Naive B cell (primary cell): ENCODE results near the gene ATP5F1A. TPM values are rescaled to one million over a fixed set of nuclear protein-coding genes. Genes with fewer than 3 reads are reported as not detected.

Experiments
- ATAC-seq, 2 donors: fragments of 150-1000 bp; cut with Tn5 transposase; 2 replicates each; pipeline ENCODE4 v1.10.0; 2021; ENCODE audit warnings: low read depth in 2 of 2, mild to moderate bottlenecking in 2 of 2, moderate library complexity in 2 of 2
- DNase-seq: peaks from one replicate; pipeline ENCODE4 v3.0.0; 2022
- H3K27ac Mint-ChIP-seq, 6 donors: one replicate each; pipeline ENCODE4 v1.8.0; 2020 to 2022; ENCODE audit warnings: mild to moderate bottlenecking in 6 of 6, mixed read lengths in 6 of 6, moderate library complexity in 5 of 6, inconsistent platforms in 2 of 6
- H3K27me3 Mint-ChIP-seq, 3 donors: one replicate each; pipeline ENCODE4 v1.8.0; 2021 to 2022; ENCODE audit warnings: mixed read lengths in 3 of 3, mild to moderate bottlenecking in 1 of 3
- H3K36me3 Mint-ChIP-seq, 2 donors: one replicate each; pipeline ENCODE4 v1.8.0; 2020 to 2022; ENCODE audit warnings: mixed read lengths in 2 of 2, inconsistent platforms in 1 of 2, mild to moderate bottlenecking in 1 of 2
- H3K4me1 Mint-ChIP-seq, 3 donors: one replicate each; pipeline ENCODE4 v1.8.0; 2020 to 2022; ENCODE audit warnings: mixed read lengths in 3 of 3, inconsistent platforms in 1 of 3, mild to moderate bottlenecking in 1 of 3, moderate library complexity in 1 of 3
- H3K4me3 Mint-ChIP-seq, 8 donors: one replicate each; pipeline ENCODE4 v1.8.0; 2020 to 2022; ENCODE audit warnings: mild to moderate bottlenecking in 8 of 8, mixed read lengths in 8 of 8, moderate library complexity in 8 of 8, inconsistent platforms in 2 of 8
- H3K9me3 Mint-ChIP-seq, 7 donors: one replicate each; pipeline ENCODE4 v1.8.0; 2020 to 2022; ENCODE audit warnings: mixed read lengths in 7 of 7, mild to moderate bottlenecking in 5 of 7, inconsistent platforms in 2 of 7, moderate library complexity in 1 of 7
- polyA plus RNA-seq, 6 donors: library from polyadenylated mRNA; unstranded; fragments of 300-500 nt; fragmentation: Illumina TruSeq; gene quantifications; one replicate each; pipeline ENCODE4 v1.2.3, GENCODE V29; 2021; ENCODE audit warnings: low read depth in 6 of 6

The ATP5F1A gene
- polyA plus RNA-seq, 6 donors from 2014 or later: 349 to 555 (median 393) TPM

- DNase-seq: peak; percentile 11
- peak overlapping the region in 1 of 6 donors; percentile 43 for H3K27ac Mint-ChIP-seq
- ATAC-seq: peak; percentile 41 to 44
- H3K4me1 Mint-ChIP-seq: peaks cover 13 to 29% (median 23%) of the 10 kb centered on the region in 3 donors
- peak overlapping the region; percentile 30 to 83 (median 74) for H3K4me3 Mint-ChIP-seq
- peaks cover 0 to 5% (median 0%) of the 10 kb centered on the region in 7 donors for H3K9me3 Mint-ChIP-seq
- H3K27me3 Mint-ChIP-seq: peaks cover 8 to 34% (median 14%) of the 10 kb centered on the region in 3 donors
- no peaks in the 10 kb centered on the region for H3K36me3 Mint-ChIP-seq
Observed at GRCh38 chr18:46070815-46071652, 27.1 kb downstream of the ATP5F1A start.

GRCh38 chr18:46070232-46070631 is 27.9 kb downstream of the ATP5F1A start:
- DNase-seq: no peak
- Mint-ChIP-seq H3K27me3 (peaks cover 8 to 34% (median 14%) of the 10 kb centered on the region in 3 donors), H3K9me3 (peaks cover 0 to 5% (median 0%) of the 10 kb centered on the region in 7 donors), H3K4me1 (peaks cover 13 to 29% (median 23%) of the 10 kb centered on the region in 3 donors), H3K36me3 (no peaks in the 10 kb centered on the region), H3K4me3 (peak overlapping the region in 2 of 8 donors; percentile 6 to 30), H3K27ac (no peak overlapping the region)
- no peak for ATAC-seq

- Mint-ChIP-seq H3K36me3 (no peaks in the 10 kb centered on the region), H3K4me3 (no peak overlapping the region), H3K27ac (no peak overlapping the region), H3K27me3 (peaks cover 8 to 34% (median 14%) of the 10 kb centered on the region in 3 donors), H3K4me1 (peaks cover 13 to 29% (median 23%) of the 10 kb centered on the region in 3 donors), H3K9me3 (peaks cover 0 to 5% (median 0%) of the 10 kb centered on the region in 7 donors)
- ATAC-seq (no peak), DNase-seq (no peak)
Observed at GRCh38 chr18:46069524-46069923, 28.6 kb downstream of the ATP5F1A start.

- DNase-seq (no peak), ATAC-seq (no peak)
- Mint-ChIP-seq H3K4me1 (peaks cover 9 to 26% (median 23%) of the 10 kb centered on the region in 3 donors), H3K36me3 (no peaks in the 10 kb centered on the region), H3K27me3 (peaks cover 8 to 34% (median 14%) of the 10 kb centered on the region in 3 donors), H3K9me3 (peaks cover 0 to 5% (median 0%) of the 10 kb centered on the region in 7 donors), H3K27ac (peak overlapping the region in 1 of 6 donors; percentile 49), H3K4me3 (peak overlapping the region in 1 of 8 donors; percentile 6)
Observed at GRCh38 chr18:46068763-46069162, 29.3 kb downstream of the ATP5F1A start.

- no peak overlapping the region for H3K27ac Mint-ChIP-seq
- H3K4me1 Mint-ChIP-seq: peaks cover 4 to 15% (median 13%) of the 10 kb centered on the region in 3 donors
- H3K9me3 Mint-ChIP-seq: peaks cover 0 to 5% (median 0%) of the 10 kb centered on the region in 7 donors
- DNase-seq (no peak), ATAC-seq (no peak)
- H3K36me3 Mint-ChIP-seq: no peaks in the 10 kb centered on the region
- no peak overlapping the region for H3K4me3 Mint-ChIP-seq
- H3K27me3 Mint-ChIP-seq: peaks cover 8 to 23% (median 14%) of the 10 kb centered on the region in 3 donors
Observed at GRCh38 chr18:46067438-46068007, 30.6 kb downstream of the ATP5F1A start.

GRCh38 chr18:46062781-46063180 is 35.3 kb downstream of the ATP5F1A start:
- Mint-ChIP-seq H3K27me3 (no peaks in the 10 kb centered on the region), H3K4me1 (no peaks in the 10 kb centered on the region), H3K36me3 (no peaks in the 10 kb centered on the region), H3K9me3 (peaks cover 0 to 4% (median 0%) of the 10 kb centered on the region in 7 donors), H3K4me3 (no peak overlapping the region), H3K27ac (no peak overlapping the region)
- ATAC-seq (no peak), DNase-seq (no peak)

GRCh38 chr18:46061796-46062195 is 36.3 kb downstream of the ATP5F1A start:
- DNase-seq (no peak), ATAC-seq (no peak)
- Mint-ChIP-seq H3K27ac (no peak overlapping the region), H3K9me3 (no peaks in the 10 kb centered on the region), H3K4me3 (peak overlapping the region in 1 of 8 donors; percentile 44), H3K4me1 (no peaks in the 10 kb centered on the region), H3K27me3 (no peaks in the 10 kb centered on the region), H3K36me3 (no peaks in the 10 kb centered on the region)

- Mint-ChIP-seq H3K4me3 (no peak overlapping the region), H3K9me3 (no peaks in the 10 kb centered on the region), H3K36me3 (no peaks in the 10 kb centered on the region), H3K4me1 (no peaks in the 10 kb centered on the region), H3K27me3 (no peaks in the 10 kb centered on the region), H3K27ac (no peak overlapping the region)
- ATAC-seq: no peak
- no peak for DNase-seq
Observed at GRCh38 chr18:46061387-46061786, 36.7 kb downstream of the ATP5F1A start.

- ATAC-seq (no peak), DNase-seq (no peak)
- Mint-ChIP-seq H3K9me3 (no peaks in the 10 kb centered on the region), H3K4me1 (peaks cover 0 to 3% (median 0%) of the 10 kb centered on the region in 3 donors), H3K4me3 (no peak overlapping the region), H3K36me3 (no peaks in the 10 kb centered on the region), H3K27ac (peak overlapping the region in 1 of 6 donors; percentile 10), H3K27me3 (no peaks in the 10 kb centered on the region)
Observed at GRCh38 chr18:46060359-46060841, 37.7 kb downstream of the ATP5F1A start.

- H3K4me3 Mint-ChIP-seq: no peak overlapping the region
- no peaks in the 10 kb centered on the region for H3K36me3 Mint-ChIP-seq
- no peak for DNase-seq
- no peaks in the 10 kb centered on the region for H3K9me3 Mint-ChIP-seq
- ATAC-seq: no peak
- H3K27me3 Mint-ChIP-seq: no peaks in the 10 kb centered on the region
- peaks cover 0 to 3% (median 0%) of the 10 kb centered on the region in 3 donors for H3K4me1 Mint-ChIP-seq
- no peak overlapping the region for H3K27ac Mint-ChIP-seq
Observed at GRCh38 chr18:46055838-46056230, 42.3 kb downstream of the ATP5F1A start.

GRCh38 chr18:46054956-46055837 is 42.9 kb downstream of the ATP5F1A start:
- Mint-ChIP-seq H3K4me1 (peaks cover 0 to 3% (median 0%) of the 10 kb centered on the region in 3 donors), H3K4me3 (no peak overlapping the region), H3K27me3 (no peaks in the 10 kb centered on the region), H3K27ac (peak overlapping the region in 1 of 6 donors; percentile 7), H3K36me3 (no peaks in the 10 kb centered on the region), H3K9me3 (no peaks in the 10 kb centered on the region)
- no peak for ATAC-seq
- no peak for DNase-seq

GRCh38 chr18:46053368-46054095 is 44.6 kb downstream of the ATP5F1A start:
- Mint-ChIP-seq H3K4me3 (no peak overlapping the region), H3K4me1 (peaks cover 0 to 3% (median 0%) of the 10 kb centered on the region in 3 donors), H3K27ac (no peak overlapping the region), H3K36me3 (no peaks in the 10 kb centered on the region), H3K9me3 (no peaks in the 10 kb centered on the region), H3K27me3 (no peaks in the 10 kb centered on the region)
- ATAC-seq (no peak), DNase-seq (no peak)
